ENCODE results near the gene CMIP. TPM values are rescaled to one million over a fixed set of nuclear protein-coding genes. Genes with fewer than 3 reads are reported as not detected.
A peak's percentile ranks its signal among the peaks of the same experiment; 100 is the strongest.
"Not testable (repeated sequence)": the region's sequence is repeated elsewhere in the genome, so short reads cannot be mapped to it uniquely, and the experiment has no call there.

The CMIP gene
- total RNA-seq, 1 donor from 2014 or later: 11.1 TPM

DNA sequence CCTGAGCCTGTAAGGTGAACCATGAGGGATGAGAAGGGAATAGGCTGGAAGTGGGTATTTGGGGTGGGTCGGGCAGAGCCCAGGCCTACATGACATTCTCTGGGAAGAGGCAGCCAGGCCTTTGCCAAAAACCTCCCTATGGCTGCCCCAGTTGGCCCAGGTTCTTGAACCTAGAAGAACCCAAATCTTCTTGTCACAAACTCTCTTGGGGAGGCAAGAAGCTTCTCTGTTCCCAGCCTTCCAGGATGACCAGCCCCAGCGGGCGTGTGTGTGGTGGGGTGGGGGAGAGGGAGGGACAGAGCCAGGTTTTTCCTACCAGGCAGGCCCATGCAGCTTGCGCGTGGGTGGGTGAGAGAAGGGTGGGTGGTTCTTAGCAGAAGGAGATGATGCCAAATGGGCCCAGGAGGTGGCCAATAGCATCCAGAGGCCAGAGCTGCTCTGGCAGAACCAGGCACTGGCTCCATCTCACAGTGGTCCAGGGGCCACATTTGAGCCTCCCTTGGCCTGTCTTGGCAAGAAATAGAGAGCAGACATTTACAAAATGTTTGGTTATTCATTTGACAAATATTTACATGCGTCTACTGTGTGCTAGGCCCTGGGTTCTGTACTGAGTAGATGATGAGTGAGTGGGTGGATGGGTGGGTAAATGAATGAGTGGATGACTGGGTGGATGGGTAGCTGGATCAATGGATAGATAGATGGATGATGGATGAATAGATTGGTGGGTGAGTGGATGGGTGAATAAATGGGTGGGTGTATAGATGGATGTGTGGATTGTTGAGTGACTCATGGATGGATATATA is 290.2 kb downstream of the CMIP start:
- intact Hi-C loops (cut with DNase I): no loop called here
- ATAC-seq (ENCODE audit: poor library complexity) (no peak), DNase-seq (no peak)

- ATAC-seq (ENCODE audit: poor library complexity): peak; percentile 96
Measured at GRCh38 chr16:81737885-81738536, 293.4 kb downstream of the CMIP start.

DNA sequence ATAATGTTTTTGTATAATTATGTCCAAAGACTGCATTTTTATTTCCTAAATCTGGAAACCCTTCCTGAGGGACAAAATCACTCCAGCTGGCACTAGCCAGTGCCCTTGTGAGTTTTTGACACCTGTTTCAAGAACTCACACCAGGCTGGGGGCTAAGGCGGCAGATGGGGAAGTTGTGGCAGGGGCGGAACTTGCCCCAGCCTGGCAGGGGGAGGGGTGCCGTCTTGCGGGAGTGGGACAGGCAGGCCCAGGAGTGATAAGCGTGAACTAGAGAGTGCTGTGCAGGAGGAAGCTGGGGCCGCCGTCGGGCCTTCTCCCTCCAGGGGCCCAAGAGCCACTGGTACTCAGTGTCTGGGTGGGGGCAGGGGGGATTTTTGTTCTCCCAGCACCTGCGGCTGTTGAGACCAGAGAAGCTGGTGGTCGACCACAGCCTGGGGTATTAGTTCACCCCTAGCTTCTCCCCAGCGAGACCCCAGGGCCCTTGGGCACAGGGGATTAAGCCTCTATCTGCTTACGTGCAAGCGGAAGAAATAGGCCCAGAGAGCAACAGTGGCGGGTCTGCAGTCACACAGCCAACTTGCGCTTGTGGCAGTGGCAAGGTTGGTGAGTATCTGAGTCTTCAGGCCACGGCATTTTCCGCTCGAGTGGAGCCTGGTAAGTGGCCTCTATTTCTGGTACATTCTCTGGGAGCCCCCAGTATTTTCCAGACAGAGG is 294.3 kb downstream of the CMIP start:
- intact Hi-C loops (cut with DNase I): no loop called here
- DNase-seq: peak; percentile 78
- ATAC-seq (ENCODE audit: poor library complexity): peak; percentile 65

More at GRCh38 chr16:81737885-81738536, 293.4 kb downstream of the CMIP start:
- peak; percentile 82 for DNase-seq
- intact Hi-C loops (cut with DNase I): no loop called here

- DNase-seq: no peak
- no peak for ATAC-seq (ENCODE audit: poor library complexity)
- intact Hi-C loops (cut with DNase I): no loop called here
Measured at GRCh38 chr16:81739503-81739902, 294.9 kb downstream of the CMIP start.

- intact Hi-C loops (cut with DNase I): no loop called here
- no peak for ATAC-seq (ENCODE audit: poor library complexity)
- no peak for DNase-seq
Measured at GRCh38 chr16:81740169-81740568, 295.6 kb downstream of the CMIP start.

DNA sequence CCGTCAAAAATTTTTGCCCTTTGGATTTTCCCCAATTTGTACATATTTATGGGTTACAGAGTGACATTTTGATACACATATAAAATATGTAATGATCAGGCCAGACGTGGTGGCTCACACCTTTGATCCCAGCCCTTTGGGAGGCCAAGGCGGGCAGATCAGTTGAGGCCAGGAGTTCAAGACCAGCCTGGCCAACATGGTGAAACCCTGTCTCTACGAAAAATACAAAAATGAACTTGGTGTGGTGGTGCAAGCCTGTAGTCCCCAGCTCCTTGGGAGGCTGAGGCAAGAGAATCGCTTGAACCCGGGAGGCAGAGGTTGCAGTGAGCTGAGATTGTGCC is 296.8 kb downstream of the CMIP start:
- DNase-seq; intact Hi-C loops (cut with DNase I); ATAC-seq (ENCODE audit: poor library complexity): not testable (repeated sequence)

DNA sequence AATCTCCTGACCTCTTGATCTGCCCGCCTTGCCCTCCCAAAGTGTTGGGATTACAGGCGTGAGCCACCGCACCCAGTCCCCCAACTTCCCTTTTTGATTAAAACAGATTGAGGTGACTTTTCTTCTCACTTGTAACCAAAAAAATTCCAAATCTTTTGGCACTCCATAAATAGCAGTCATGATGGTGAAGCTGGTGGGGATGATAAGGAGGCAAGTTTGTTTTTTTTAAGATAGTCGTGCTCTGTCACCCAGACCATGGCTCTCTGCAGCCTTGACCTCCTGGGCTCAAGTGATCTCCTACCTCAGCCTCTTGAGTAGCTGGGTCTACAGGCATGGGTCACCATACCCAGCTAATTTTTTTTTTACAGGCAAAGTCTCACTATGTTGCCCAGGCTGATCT is 299.8 kb downstream of the CMIP start:
- DNase-seq (no peak), ATAC-seq (ENCODE audit: poor library complexity) (no peak)
- intact Hi-C loops (cut with DNase I): no loop called here

DNA sequence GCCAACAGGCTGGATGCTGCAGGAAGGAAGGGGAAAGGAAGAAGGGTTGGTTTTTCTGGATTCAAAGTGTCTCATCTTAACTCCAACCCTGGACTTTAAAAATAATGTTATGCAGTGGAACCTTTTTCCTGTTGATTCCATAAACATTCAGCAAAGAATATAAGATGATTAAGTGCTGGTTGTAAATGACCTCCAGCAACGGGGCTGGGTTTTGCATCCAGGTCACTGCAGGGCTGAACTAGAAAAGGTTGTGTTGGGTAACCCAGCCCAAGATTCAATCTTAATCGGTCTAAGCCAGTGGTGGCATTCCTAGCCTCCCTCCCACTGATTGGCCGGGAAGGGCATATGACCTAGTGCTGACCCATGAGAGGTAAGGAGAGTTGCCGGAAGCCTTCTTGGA is 300.3 kb downstream of the CMIP start:
- no peak for DNase-seq
- no peak for ATAC-seq (ENCODE audit: poor library complexity)
- intact Hi-C loops (cut with DNase I): no loop called here

DNA sequence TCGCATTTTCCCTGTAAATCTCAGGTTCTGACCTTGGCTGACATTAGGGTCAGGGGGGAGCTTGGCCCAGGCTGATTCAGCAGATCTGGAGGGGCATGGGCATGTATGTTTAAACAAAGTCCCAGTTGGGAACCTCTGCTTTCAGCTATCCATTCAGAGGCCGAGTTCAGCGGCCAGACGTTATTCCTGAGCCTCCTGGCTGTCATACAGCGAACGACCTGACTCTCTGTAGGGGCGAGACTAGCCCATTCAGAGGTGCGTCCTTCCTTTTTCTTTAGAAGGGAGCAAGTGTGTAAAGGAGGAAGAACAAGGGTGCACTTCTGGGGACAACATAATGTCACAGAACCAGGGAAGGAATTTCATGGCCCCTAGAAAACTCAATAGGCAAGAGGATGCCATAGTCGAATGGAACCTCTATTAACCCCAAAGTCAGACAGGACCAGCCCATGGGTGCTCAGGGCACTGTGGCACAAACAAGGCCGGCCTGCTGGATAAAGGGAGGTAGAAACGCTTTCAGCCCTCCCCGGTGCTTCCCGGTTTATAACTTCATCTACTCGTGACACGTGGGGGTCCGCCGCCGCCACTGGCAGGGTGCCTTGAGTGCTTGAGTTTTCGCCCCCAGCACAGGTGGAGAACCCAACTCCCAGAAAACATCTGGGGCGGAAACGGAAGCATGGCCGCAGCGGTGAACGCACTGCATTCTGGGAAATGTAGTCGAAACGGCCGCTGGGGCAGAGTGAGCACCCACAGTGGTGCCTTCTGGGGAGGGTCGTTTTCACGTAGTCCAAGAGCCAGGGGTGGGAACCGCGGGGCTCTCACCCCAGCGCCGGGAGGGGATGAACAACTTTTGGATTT is 301.3 kb downstream of the CMIP start:
- intact Hi-C loops (cut with DNase I): no loop called here

GRCh38 chr16:81746566-81746965 is 302.0 kb downstream of the CMIP start:
- ATAC-seq (ENCODE audit: poor library complexity) (peak; percentile 7), DNase-seq (no peak)
- intact Hi-C loops (cut with DNase I): no loop called here

More for the DNA sequence above, 301.3 kb downstream of the CMIP start:
- peak; percentile 84 for DNase-seq
- ATAC-seq (ENCODE audit: poor library complexity): peak; percentile 98

GRCh38 chr16:81748476-81749198 is 304.0 kb downstream of the CMIP start:
- ATAC-seq (ENCODE audit: poor library complexity) (no peak), DNase-seq (no peak)
- intact Hi-C loops (cut with DNase I): no loop called here

DNA sequence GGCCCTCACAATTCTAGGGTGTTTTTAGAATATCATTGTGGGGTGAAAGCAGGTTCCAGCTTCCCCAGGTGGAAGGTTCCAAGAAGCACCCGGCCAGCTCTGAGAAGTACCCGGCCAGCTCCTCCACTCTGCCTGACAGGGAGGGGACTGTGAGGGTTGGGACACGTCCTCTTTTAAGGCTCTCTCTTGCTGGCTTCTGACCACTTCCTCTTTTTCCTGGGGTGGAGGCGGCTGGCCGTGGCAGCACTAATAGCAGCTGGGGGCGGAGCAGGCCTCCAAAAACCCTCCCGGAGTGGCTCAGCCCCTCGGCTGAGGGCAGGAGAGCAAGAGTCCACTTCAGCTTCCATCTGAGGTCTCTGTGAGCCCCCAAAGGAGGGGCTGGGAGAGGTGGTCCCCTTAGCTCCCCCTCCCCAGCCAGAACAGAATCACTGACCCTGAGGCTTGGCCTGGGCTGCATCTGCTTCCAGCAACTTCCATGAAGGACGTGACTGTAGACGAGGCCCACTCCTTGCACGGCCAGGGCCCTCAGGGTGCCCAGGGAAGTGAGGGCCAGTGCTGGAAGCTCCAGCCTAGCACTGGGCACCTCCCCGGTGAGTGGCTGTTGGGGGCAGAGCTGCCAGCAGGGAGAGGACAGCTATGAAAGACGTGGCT is 307.7 kb downstream of the CMIP start:
- intact Hi-C loops (cut with DNase I): no loop called here
- peak; percentile 84 for DNase-seq
- peak; percentile 82 for ATAC-seq (ENCODE audit: poor library complexity)

DNA sequence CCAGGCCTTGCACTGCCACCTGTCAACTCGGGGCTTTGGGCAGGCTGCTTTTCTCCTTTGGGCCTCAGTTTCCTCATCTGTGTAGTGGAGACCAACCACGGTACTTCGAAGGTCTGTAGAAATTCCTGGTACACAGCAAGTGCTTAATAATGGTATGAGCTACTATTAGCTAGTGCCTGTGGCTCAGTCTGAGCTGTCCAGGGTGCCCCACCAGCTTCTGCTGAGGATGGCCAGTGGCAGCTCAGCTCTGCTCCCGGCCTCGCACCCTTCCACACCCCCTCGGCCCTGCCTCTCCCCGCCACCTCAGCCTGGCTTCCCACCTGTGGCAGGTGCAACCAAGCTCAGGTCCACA is 308.2 kb downstream of the CMIP start:
- no peak for ATAC-seq (ENCODE audit: poor library complexity)
- no peak for DNase-seq
- intact Hi-C loops (cut with DNase I): no loop called here

- ATAC-seq (ENCODE audit: poor library complexity) (no peak), DNase-seq (no peak)
- intact Hi-C loops (cut with DNase I): no loop called here
Measured at GRCh38 chr16:81754858-81755257, 310.2 kb downstream of the CMIP start.

GRCh38 chr16:81755915-81756614 is 311.5 kb downstream of the CMIP start:
- DNase-seq (peak; percentile 45), ATAC-seq (ENCODE audit: poor library complexity) (peak; percentile 50)
- intact Hi-C loops (cut with DNase I): no loop called here

- intact Hi-C loops (cut with DNase I): no loop called here
- no peak for ATAC-seq (ENCODE audit: poor library complexity)
- DNase-seq: no peak
Measured at GRCh38 chr16:81756615-81757356, 312.2 kb downstream of the CMIP start.

DNA sequence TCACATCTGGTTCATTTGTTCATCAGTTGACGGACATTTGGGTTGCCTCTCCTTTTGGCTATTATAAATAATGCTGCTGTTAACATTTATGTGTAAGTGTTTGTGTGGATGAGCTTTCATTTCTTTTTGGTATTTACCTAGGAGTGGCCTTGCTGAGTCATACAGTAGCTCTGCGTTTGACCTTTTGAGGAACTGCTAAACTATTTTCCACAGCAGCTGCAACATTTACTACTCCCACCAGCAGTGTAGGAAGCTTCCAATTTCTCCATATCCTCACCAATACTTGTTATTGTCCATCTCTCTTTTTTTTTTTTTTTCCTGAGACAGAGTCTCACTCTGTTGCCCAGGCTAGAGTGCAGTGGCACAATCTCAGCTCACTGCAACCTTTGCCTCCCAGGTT is 313.8 kb downstream of the CMIP start:
- ATAC-seq (ENCODE audit: poor library complexity): no peak
- DNase-seq: no peak
- intact Hi-C loops (cut with DNase I): no loop called here
